Cardiac muscle cell (in vitro differentiated cells and primary cell): ENCODE data around the gene SPATS2L. TPM values are rescaled to one million over a fixed set of nuclear protein-coding genes. Genes with fewer than 3 reads are reported as not detected.

Experiments
- DNase-seq, 2 donors: peaks; one replicate each; pipeline versions ENCODE4 v3.0.0 to v3.0.0-alpha.2; 2010 to 2017; ENCODE audit warnings: low read depth in 1 of 2, low spot score in 1 of 2
- H3K27ac ChIP-seq: fragments of 200-600 bp; sonication (generic); 2 replicates; pipeline ENCODE4 v1.5.1; 2016
- H3K27me3 ChIP-seq: fragments of 200-600 bp; sonication (generic); 2 replicates; pipeline ENCODE4 v1.6.0; 2016; ENCODE audit warnings: control low read depth
- H3K36me3 ChIP-seq: fragments of 200-600 bp; sonication (generic); 2 replicates; pipeline ENCODE4 v1.5.1; 2016; ENCODE audit warnings: control low read depth
- H3K4me1 ChIP-seq: fragments of 200-600 bp; sonication (generic); 2 replicates; pipeline ENCODE4 v1.8.1; 2017; ENCODE audit warnings: low read depth, mild to moderate bottlenecking, mixed run types
- H3K4me3 ChIP-seq: fragments of 200-600 bp; sonication (generic); 2 replicates; pipeline ENCODE4 v1.5.1; 2016; ENCODE audit warnings: mild to moderate bottlenecking
- H3K9me3 ChIP-seq: fragments of 200-600 bp; sonication (generic); 2 replicates; pipeline ENCODE4 v1.5.1; 2017; ENCODE audit warnings: low read depth, mild to moderate bottlenecking, control low read depth
- polyA plus RNA-seq: library from polyadenylated mRNA; unstranded; fragments of >200 nt; fragmentation: Nextera tagmentation; extraction: Ambion mirVana; gene quantifications from 2 replicates; pipeline ENCODE4 v1.2.1, GENCODE V29; 2016
- total RNA-seq: library from RNA; depleted of rRNA; stranded (reverse); fragments of >200 nt; gene quantifications from 2 replicates; pipeline ENCODE4 v1.2.3, GENCODE V29; 2016
- TF ChIP-seq, protein P1 (sequence below): IDR thresholded peaks from 2 replicates; pipeline ENCODE4 v1.5.1; 2012; ENCODE audit warnings: low read depth, mild to moderate bottlenecking, low read length

SPATS2L gene
- total and polyA plus RNA-seq, 2 experiments from 2014 or later: 20.0 to 37.4 TPM

DNA sequence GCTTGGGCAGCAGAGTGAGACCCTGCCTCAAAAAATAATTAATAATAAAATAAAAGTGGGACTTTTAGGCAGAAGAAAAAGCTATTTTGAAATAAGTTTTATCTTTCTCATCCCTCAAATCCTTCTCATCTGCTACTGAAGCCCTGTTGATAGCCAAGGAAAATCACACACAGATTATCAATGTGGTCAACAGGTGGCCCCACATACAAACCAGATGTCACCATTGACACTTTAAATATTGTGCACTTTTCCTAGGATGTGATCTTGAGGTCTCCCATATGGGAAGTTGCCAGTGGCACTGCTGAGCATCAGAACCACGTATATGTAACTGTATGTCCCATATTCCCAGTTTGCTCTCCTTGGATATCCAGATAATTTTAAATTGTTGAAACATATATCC is 138.8 kb downstream of the SPATS2L start:
- Histone ChIP-seq H3K27me3 (no peaks in the 10 kb centered on the region), H3K27ac (no peak overlapping the region), H3K36me3 (no peaks in the 10 kb centered on the region)

DNA sequence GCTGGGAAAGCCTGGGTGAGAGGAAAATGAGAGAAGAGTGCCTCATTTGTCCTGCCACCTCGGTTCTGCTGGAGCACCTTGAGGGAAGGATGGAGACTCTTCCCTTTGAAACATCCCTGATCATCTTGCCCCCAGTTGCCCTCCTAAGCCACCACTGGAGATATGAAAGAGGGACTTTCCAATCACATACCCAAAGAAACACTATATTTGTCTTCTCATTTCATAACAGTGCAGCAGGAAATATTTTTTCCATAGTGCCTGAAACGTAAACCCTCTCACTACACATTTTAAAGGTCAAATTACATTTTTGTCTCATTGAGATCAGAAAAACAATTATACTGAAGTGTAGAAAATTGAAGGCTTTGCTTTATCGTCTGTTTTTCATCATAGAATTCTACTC is 140.1 kb downstream of the SPATS2L start:
- H3K9me3 ChIP-seq: no peaks in the 10 kb centered on the region
- no peak overlapping the region for H3K27ac ChIP-seq
- no peaks in the 10 kb centered on the region for H3K36me3 ChIP-seq
- no peak overlapping the region for H3K4me3 ChIP-seq
- TF ChIP-seq, protein P1, sequence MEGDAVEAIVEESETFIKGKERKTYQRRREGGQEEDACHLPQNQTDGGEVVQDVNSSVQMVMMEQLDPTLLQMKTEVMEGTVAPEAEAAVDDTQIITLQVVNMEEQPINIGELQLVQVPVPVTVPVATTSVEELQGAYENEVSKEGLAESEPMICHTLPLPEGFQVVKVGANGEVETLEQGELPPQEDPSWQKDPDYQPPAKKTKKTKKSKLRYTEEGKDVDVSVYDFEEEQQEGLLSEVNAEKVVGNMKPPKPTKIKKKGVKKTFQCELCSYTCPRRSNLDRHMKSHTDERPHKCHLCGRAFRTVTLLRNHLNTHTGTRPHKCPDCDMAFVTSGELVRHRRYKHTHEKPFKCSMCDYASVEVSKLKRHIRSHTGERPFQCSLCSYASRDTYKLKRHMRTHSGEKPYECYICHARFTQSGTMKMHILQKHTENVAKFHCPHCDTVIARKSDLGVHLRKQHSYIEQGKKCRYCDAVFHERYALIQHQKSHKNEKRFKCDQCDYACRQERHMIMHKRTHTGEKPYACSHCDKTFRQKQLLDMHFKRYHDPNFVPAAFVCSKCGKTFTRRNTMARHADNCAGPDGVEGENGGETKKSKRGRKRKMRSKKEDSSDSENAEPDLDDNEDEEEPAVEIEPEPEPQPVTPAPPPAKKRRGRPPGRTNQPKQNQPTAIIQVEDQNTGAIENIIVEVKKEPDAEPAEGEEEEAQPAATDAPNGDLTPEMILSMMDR: no peak
- H3K4me1 ChIP-seq: no peaks in the 10 kb centered on the region
- no peaks in the 10 kb centered on the region for H3K27me3 ChIP-seq
- DNase-seq: no peak

More for the DNA sequence above, 138.8 kb downstream of the SPATS2L start:
- H3K9me3 ChIP-seq: no peaks in the 10 kb centered on the region
- DNase-seq: no peak
- H3K4me3 ChIP-seq: no peak overlapping the region
- TF ChIP-seq, protein P1: no peak
- no peaks in the 10 kb centered on the region for H3K4me1 ChIP-seq

DNA sequence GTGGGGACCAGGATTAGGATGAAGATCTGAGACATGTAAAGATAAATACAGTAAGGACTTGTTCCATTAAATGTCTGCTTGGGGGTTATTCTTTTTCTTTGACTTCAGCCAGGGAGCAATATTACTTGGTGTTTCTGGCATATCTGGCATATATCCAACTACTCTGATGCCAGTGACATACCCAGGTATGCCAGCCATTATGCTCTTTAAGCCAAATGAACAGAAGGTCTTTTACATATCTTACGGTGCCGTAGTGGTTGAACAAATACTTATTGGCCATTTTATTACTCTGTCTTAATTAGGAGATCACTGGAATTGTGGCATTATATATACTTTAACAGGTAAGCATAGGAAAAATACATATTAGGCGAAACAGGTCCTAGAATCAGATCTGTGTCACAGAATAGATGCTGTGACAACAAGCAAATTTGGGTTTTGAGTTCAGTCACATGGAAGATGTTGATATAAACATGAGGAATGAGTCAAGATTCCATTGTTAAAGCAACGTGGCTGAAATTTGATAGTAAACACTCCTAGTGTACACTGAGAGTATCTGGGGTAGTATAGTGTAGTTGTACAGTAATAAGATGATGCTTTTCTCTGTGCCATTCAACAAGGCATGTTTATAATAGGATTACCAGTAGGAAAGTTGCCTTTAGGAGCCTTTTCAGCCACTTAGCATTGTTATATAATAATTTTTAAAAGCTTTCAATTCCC is 140.8 kb downstream of the SPATS2L start:
- no peaks in the 10 kb centered on the region for H3K36me3 ChIP-seq
- no peak for DNase-seq
- no peak overlapping the region for H3K27ac ChIP-seq
- H3K4me3 ChIP-seq: no peak overlapping the region
- H3K4me1 ChIP-seq: no peaks in the 10 kb centered on the region
- TF ChIP-seq, protein P1: no peak
- H3K9me3 ChIP-seq: no peaks in the 10 kb centered on the region
- H3K27me3 ChIP-seq: no peaks in the 10 kb centered on the region

DNA sequence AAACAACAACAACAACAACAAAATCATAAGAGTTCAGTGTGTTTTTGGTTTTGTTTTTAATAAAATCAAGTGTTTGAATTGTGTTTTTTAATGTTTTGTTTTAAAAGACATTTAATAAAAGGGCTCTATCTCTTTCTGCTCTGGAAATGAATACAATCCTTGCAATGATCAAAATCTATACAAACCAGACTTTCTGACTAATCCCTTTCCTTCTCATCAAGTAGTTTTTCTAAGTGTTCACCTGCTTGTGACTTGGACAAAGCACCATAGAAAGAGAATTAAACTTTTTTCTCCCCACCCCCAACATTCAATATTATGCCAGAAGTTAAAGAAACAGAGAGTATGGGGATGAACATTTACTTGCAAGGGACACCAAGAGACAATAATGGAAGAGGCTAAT is 142.0 kb downstream of the SPATS2L start:
- no peak overlapping the region for H3K4me3 ChIP-seq
- H3K4me1 ChIP-seq: no peaks in the 10 kb centered on the region
- TF ChIP-seq, protein P1: no peak
- H3K27ac ChIP-seq: no peak overlapping the region
- H3K36me3 ChIP-seq: no peaks in the 10 kb centered on the region
- DNase-seq: no peak
- no peaks in the 10 kb centered on the region for H3K27me3 ChIP-seq
- H3K9me3 ChIP-seq: no peaks in the 10 kb centered on the region

DNA sequence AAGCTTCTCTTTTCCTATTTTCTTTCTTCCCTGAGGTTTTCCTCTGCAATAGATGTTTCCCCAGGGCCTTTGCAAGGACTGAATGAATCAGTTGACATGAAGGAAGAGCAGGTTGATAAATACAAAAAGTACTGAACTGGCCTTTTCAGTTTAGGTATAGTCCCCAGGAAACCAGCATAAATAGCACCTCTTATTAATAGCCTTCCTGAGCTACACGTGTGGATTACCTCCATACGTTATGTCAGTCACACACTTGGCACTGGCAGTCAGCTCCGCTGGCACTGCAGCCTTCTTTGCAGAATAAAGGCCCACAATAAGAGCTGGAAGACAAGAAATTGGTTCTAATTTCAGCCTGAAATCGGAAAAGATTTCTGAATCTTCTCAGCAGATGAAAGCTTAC is 142.7 kb downstream of the SPATS2L start:
- DNase-seq: no peak
- TF ChIP-seq, protein P1: no peak
- Histone ChIP-seq H3K36me3 (no peaks in the 10 kb centered on the region), H3K4me1 (no peaks in the 10 kb centered on the region), H3K4me3 (no peak overlapping the region), H3K27ac (no peak overlapping the region), H3K9me3 (no peaks in the 10 kb centered on the region), H3K27me3 (no peaks in the 10 kb centered on the region)
